ENCODE results near the gene PAK4.

DNA sequence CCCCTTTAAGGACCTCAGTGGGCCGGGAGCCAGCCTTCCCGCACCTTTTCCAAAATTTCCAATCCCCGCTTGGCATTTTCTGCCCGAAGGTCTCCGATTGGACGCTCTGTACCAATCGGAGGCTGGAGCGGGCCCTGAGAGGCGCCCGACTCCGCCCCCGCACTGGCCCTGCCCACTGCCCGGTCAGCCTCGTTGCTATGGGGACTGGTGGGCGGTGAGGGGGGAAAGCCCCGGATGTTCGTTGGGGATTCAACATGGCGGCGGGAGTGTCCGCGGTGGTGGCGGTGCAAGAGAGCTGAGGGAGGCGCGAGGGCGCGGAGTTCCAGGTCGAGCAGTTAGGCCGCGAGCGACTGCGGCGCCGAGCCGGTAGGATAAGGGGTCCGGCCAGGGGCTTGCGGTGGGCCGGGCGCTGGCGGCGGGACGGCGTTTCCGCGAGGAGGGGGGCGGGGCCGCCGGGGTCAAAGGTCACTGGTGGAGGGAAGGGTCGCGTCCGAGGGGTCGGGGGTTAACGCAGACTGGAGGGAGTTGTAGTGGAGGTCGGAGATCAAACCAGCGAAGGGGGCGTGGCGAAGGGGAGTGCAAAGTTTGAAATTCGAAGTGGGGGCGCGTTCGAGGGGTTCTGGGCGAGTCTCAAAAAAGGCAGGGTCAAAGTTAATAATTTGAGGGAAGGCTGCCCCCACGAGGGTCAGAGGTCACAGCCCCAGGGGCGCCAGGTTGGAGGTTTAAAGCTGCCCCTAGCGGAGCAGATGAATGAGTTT, at the start of gene PAK4:
- TF ChIP-seq, protein P1, sequence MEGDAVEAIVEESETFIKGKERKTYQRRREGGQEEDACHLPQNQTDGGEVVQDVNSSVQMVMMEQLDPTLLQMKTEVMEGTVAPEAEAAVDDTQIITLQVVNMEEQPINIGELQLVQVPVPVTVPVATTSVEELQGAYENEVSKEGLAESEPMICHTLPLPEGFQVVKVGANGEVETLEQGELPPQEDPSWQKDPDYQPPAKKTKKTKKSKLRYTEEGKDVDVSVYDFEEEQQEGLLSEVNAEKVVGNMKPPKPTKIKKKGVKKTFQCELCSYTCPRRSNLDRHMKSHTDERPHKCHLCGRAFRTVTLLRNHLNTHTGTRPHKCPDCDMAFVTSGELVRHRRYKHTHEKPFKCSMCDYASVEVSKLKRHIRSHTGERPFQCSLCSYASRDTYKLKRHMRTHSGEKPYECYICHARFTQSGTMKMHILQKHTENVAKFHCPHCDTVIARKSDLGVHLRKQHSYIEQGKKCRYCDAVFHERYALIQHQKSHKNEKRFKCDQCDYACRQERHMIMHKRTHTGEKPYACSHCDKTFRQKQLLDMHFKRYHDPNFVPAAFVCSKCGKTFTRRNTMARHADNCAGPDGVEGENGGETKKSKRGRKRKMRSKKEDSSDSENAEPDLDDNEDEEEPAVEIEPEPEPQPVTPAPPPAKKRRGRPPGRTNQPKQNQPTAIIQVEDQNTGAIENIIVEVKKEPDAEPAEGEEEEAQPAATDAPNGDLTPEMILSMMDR (IDR thresholded peaks at IDR 0.05; ENCODE audit: control extremely low read depth in 1 of 3, insufficient read depth in 1 of 3, low read depth in 1 of 3, low read length in 3 of 3), result no peak
- TF ChIP-seq POU5F1 (IDR thresholded peaks at IDR 0.05; ENCODE audit: low read depth, low read length), result no peak
- TF ChIP-seq, protein P2, sequence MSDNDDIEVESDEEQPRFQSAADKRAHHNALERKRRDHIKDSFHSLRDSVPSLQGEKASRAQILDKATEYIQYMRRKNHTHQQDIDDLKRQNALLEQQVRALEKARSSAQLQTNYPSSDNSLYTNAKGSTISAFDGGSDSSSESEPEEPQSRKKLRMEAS (IDR thresholded peaks at IDR 0.05), result peak; percentile 58
- no peak for TF ChIP-seq SIX5 (IDR thresholded peaks at IDR 0.05; ENCODE audit: low read depth, low read length)
- no peak for TF ChIP-seq RFX5 (IDR thresholded peaks at IDR 0.05; ENCODE audit: borderline replicate concordance, low read depth, low read length)
- no peak for TF ChIP-seq RAD21 (IDR thresholded peaks at IDR 0.05 in 1 of 2, conservative IDR thresholded peaks at IDR 0.05 in 1 of 2; ENCODE audit: low read depth in 2 of 2, low read length in 2 of 2)
- no peak for TF ChIP-seq NRF1 (IDR thresholded peaks at IDR 0.05; ENCODE audit: low read depth, low read length)
- TF ChIP-seq, protein P3, sequence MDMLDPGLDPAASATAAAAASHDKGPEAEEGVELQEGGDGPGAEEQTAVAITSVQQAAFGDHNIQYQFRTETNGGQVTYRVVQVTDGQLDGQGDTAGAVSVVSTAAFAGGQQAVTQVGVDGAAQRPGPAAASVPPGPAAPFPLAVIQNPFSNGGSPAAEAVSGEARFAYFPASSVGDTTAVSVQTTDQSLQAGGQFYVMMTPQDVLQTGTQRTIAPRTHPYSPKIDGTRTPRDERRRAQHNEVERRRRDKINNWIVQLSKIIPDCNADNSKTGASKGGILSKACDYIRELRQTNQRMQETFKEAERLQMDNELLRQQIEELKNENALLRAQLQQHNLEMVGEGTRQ (IDR thresholded peaks at IDR 0.05; ENCODE audit: low read length), result no peak
- TF ChIP-seq CEBPB (IDR thresholded peaks at IDR 0.05; ENCODE audit: low read depth, low read length), result no peak
- TF ChIP-seq SP2 (IDR thresholded peaks at IDR 0.05; ENCODE audit: low read length), result no peak
- TF ChIP-seq EP300 (IDR thresholded peaks at IDR 0.05; ENCODE audit: borderline replicate concordance in 1 of 2, low read depth in 2 of 2, low read length in 2 of 2), result no peak
- TF ChIP-seq SIN3A (conservative IDR thresholded peaks at IDR 0.05 in 1 of 2, IDR thresholded peaks at IDR 0.05 in 1 of 2; ENCODE audit: low read depth in 1 of 2, low read length in 2 of 2), result peak; percentile 44 to 81; a peak in 1 of 4 replicates
